Trophoblast cell (in vitro differentiated cells and primary cell): ENCODE results near the gene VPS13D.

ENCODE experiments used
- DNase-seq, 2 donors: peaks; one replicate each; pipeline ENCODE4 v3.0.0-alpha.2; 2016
- H2AFZ ChIP-seq: 2 replicates; pipeline ENCODE4 v1.6.1; 2013; ENCODE audit warnings: low read length, moderate library complexity, mild to moderate bottlenecking; ENCODE audit not compliant: insufficient read depth, poor library complexity
- H2AK5ac ChIP-seq: 2 replicates; pipeline ENCODE4 v1.6.1; 2013; ENCODE audit warnings: mild to moderate bottlenecking, low read length
- H2BK120ac ChIP-seq: 2 replicates; pipeline ENCODE4 v1.6.1; 2013; ENCODE audit warnings: low read length, mild to moderate bottlenecking, moderate library complexity; ENCODE audit not compliant: insufficient read depth, poor library complexity
- H2BK12ac ChIP-seq: 2 replicates; pipeline ENCODE4 v1.6.1; 2013; ENCODE audit warnings: mild to moderate bottlenecking, low read length, moderate library complexity
- H2BK5ac ChIP-seq: 2 replicates; pipeline ENCODE4 v1.6.1; 2013; ENCODE audit warnings: low read length, low read depth, moderate library complexity, mild to moderate bottlenecking; ENCODE audit not compliant: poor library complexity
- H3K14ac ChIP-seq: 2 replicates; pipeline ENCODE4 v1.6.1; 2013; ENCODE audit warnings: mild to moderate bottlenecking, low read length
- H3K18ac ChIP-seq: 2 replicates; pipeline ENCODE4 v1.6.1; 2013; ENCODE audit warnings: mild to moderate bottlenecking, low read length
- H3K23ac ChIP-seq: 2 replicates; pipeline ENCODE4 v1.6.1; 2013; ENCODE audit warnings: low read length
- H3K27ac ChIP-seq: 2 replicates; pipeline ENCODE4 v1.5.1; 2013; ENCODE audit warnings: low read depth, mild to moderate bottlenecking, inconsistent platforms, low read length, moderate library complexity
- H3K27me3 ChIP-seq: 2 replicates; pipeline ENCODE4 v1.6.1; 2013; ENCODE audit warnings: inconsistent platforms, mild to moderate bottlenecking, low read length, moderate library complexity; ENCODE audit not compliant: insufficient read depth
- H3K36me3 ChIP-seq, 2 experiments: 1 replicate in 1 of 2; 2 replicates in 1 of 2; pipeline ENCODE4 v1.6.1; 2013; ENCODE audit warnings: low read length in 2 of 2, mild to moderate bottlenecking in 2 of 2, moderate library complexity in 1 of 2; ENCODE audit not compliant: insufficient read depth in 2 of 2, control insufficient read depth in 1 of 2
- H3K4ac ChIP-seq: 2 replicates; pipeline ENCODE4 v1.6.1; 2013; ENCODE audit warnings: low read depth, mild to moderate bottlenecking, low read length, moderate library complexity
- H3K4me1 ChIP-seq, 2 experiments: 1 replicate in 1 of 2; 2 replicates in 1 of 2; pipeline ENCODE4 v1.6.1; 2013; ENCODE audit warnings: low read length in 2 of 2, mild to moderate bottlenecking in 2 of 2, moderate library complexity in 1 of 2; ENCODE audit not compliant: insufficient read depth in 2 of 2, control insufficient read depth in 1 of 2
- H3K4me2 ChIP-seq: 2 replicates; pipeline ENCODE4 v1.6.1; 2013; ENCODE audit warnings: inconsistent platforms, mild to moderate bottlenecking, low read length, moderate library complexity
- H3K4me3 ChIP-seq: 2 replicates; pipeline ENCODE4 v1.5.1; 2013; ENCODE audit warnings: mild to moderate bottlenecking, low read depth, low read length, inconsistent platforms
- H3K79me1 ChIP-seq: one replicate; pipeline ENCODE4 v1.6.1; 2013; ENCODE audit warnings: low read length
- H3K79me2 ChIP-seq: 2 replicates; pipeline ENCODE4 v1.6.1; 2013; ENCODE audit warnings: low read length, mild to moderate bottlenecking; ENCODE audit not compliant: control insufficient read depth, insufficient read depth, poor library complexity
- H3K9ac ChIP-seq: 2 replicates; pipeline ENCODE4 v1.6.1; 2013; ENCODE audit warnings: mild to moderate bottlenecking, low read length
- H3K9me3 ChIP-seq: 2 replicates; pipeline ENCODE4 v1.6.1; 2013; ENCODE audit warnings: low read depth, mild to moderate bottlenecking, control low read depth, inconsistent platforms, low read length; ENCODE audit not compliant: insufficient read depth
- H4K12ac ChIP-seq: 2 replicates; pipeline ENCODE4 v1.6.1; 2013; ENCODE audit warnings: low read depth, mild to moderate bottlenecking, low read length, moderate library complexity
- H4K8ac ChIP-seq: 2 replicates; pipeline ENCODE4 v1.6.1; 2013; ENCODE audit warnings: low read depth, mild to moderate bottlenecking, low read length, moderate library complexity
- H4K91ac ChIP-seq: one replicate; pipeline ENCODE4 v1.6.1; 2013; ENCODE audit warnings: low read depth, mild to moderate bottlenecking, low read length, moderate library complexity
- WGBS: extraction: QIAGEN DNeasy Blood & Tissue Kit; methylation state at CpG from one replicate; pipeline ENCODE4 v1.1.7; 2013; ENCODE audit warnings: missing lambda C conversion rate; ENCODE audit not compliant: insufficient read length, insufficient coverage; ENCODE audit errors: extremely low coverage; 5-methylcytosine and 5-hydroxymethylcytosine counted together

Gene VPS13D

DNA sequence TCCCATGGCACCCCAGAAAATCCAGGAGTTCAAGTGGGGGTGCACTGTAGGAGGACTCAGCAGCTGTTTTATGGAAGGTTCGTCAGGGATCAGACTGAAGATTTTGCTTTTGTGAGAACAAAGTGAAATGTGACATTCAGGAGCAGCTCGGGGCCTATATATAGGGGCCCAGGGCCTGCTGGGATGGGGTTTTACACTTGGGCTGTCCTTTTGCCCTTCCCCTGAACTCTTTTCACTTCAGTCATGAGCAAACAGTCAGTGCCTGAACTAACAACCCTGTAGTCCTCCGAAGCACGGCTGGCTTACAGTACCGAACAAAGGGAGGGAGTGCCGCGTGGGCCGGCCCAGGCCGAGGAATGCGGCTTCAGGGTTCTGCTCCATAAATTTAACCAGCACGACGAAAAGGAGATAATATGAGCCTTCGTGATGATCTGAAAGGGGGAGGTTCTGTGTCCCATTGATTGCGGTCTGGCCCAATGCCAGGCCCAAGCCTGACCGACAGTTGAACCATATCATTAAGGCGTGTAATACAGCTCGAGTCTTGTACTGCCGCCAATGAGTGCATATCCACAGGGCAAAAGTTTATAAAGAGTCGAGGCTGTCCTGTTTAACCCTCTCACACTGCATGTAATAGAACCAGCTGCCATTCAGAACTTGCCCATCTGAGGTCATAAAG, 248.2 kb downstream of the VPS13D start:
- Histone ChIP-seq H3K79me2 (no peaks in the 10 kb centered on the region), H3K4me2 (no peak overlapping the region), H4K8ac (no peak overlapping the region), H3K18ac (no peak overlapping the region), H3K79me1 (peaks cover 3% of the 10 kb centered on the region), H3K27ac (no peak overlapping the region), H3K27me3 (no peaks in the 10 kb centered on the region), H3K36me3 (peaks cover 6 to 11% of the 10 kb centered on the region in 2 experiments), H3K23ac (no peak overlapping the region), H3K9ac (no peak overlapping the region), H2BK120ac (no peak overlapping the region), H3K14ac (no peak overlapping the region), H3K4ac (no peak overlapping the region), H3K4me1 (peaks cover 5 to 10% of the 10 kb centered on the region in 2 experiments), H2AK5ac (no peak overlapping the region), H2AFZ (no peak overlapping the region), H2BK5ac (no peak overlapping the region), H2BK12ac (no peak overlapping the region), H3K9me3 (peaks cover 2% of the 10 kb centered on the region), H3K4me3 (no peak overlapping the region), H4K91ac (no peak overlapping the region), H4K12ac (no peak overlapping the region)
- DNase-seq = no peak
- no CpG with 5 or more reads among the region's 19 CpGs for WGBS

DNA sequence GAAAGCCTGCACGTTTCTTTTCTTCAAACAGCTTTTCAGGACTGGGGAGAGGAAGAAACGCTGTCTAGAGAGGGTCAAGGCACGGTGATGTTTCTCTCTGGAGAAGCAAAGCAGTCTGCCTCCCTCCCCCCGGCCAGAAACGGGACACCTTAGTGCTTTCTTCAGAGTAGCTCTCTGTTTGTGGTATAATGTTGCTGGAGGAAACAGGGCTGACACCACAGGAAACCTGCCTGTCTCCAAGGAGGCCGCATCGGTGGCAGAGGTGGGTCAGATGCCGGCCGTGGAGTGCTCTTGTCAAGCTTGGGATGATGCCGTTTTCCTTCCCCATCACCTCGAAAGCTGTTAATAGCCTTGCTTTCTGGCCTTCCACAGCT, 248.8 kb downstream of the VPS13D start:
- H3K4me2 ChIP-seq = no peak overlapping the region
- DNase-seq = no peak
- no peak overlapping the region for H2BK12ac ChIP-seq
- H3K23ac ChIP-seq = no peak overlapping the region
- no peak overlapping the region for H2BK5ac ChIP-seq
- no peaks in the 10 kb centered on the region for H3K79me2 ChIP-seq
- H3K18ac ChIP-seq = no peak overlapping the region
- H4K91ac ChIP-seq = no peak overlapping the region
- H3K79me1 ChIP-seq = peaks cover 3% of the 10 kb centered on the region
- H3K4ac ChIP-seq = no peak overlapping the region
- no peak overlapping the region for H4K12ac ChIP-seq
- H2AK5ac ChIP-seq = no peak overlapping the region
- peaks cover 2% of the 10 kb centered on the region for H3K9me3 ChIP-seq
- no peak overlapping the region for H4K8ac ChIP-seq
- H3K9ac ChIP-seq = no peak overlapping the region
- no peak overlapping the region for H3K27ac ChIP-seq
- no peaks in the 10 kb centered on the region for H3K27me3 ChIP-seq
- H3K4me1 ChIP-seq = peaks cover 5 to 10% of the 10 kb centered on the region in 2 experiments
- no peak overlapping the region for H3K4me3 ChIP-seq
- no peak overlapping the region for H2AFZ ChIP-seq
- H3K14ac ChIP-seq = no peak overlapping the region
- H2BK120ac ChIP-seq = no peak overlapping the region
- WGBS = no CpG with 5 or more reads among the region's 11 CpGs
- H3K36me3 ChIP-seq = peaks cover 6 to 9% of the 10 kb centered on the region in 2 experiments

DNA sequence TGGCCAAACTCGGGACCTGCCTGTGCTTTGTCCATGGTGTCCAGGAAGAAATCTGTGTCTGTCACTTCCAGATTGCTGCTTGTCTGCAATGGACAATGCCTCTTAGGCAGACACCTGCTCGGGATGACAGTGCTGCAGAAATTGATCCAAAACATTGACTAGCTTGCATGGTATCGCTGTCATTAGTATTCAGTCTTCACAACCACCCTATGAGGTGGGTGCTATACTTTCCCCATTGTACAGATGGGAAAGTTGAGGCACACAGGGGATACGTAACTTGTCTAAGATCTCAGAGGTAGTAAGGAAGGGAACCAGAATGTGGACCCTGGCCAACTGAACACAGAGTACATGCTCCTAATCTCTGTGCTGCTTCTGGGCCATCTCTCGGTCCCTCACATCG, 249.5 kb downstream of the VPS13D start:
- Histone ChIP-seq H2AK5ac (no peak overlapping the region), H3K4me1 (peaks cover 5 to 10% of the 10 kb centered on the region in 2 experiments), H3K23ac (no peak overlapping the region), H3K27ac (no peak overlapping the region), H3K4ac (no peak overlapping the region), H3K9me3 (peaks cover 2% of the 10 kb centered on the region), H3K79me2 (no peaks in the 10 kb centered on the region), H3K36me3 (peaks cover 6 to 7% of the 10 kb centered on the region in 2 experiments), H4K12ac (no peak overlapping the region), H3K9ac (no peak overlapping the region), H3K27me3 (no peaks in the 10 kb centered on the region), H2AFZ (no peak overlapping the region), H2BK12ac (no peak overlapping the region), H2BK120ac (no peak overlapping the region), H3K18ac (no peak overlapping the region), H4K8ac (no peak overlapping the region), H3K79me1 (peaks cover 3% of the 10 kb centered on the region), H3K14ac (no peak overlapping the region), H3K4me2 (no peak overlapping the region), H2BK5ac (no peak overlapping the region), H3K4me3 (no peak overlapping the region), H4K91ac (no peak overlapping the region)
- WGBS = no CpG with 5 or more reads among the region's 6 CpGs
- DNase-seq = no peak

DNA sequence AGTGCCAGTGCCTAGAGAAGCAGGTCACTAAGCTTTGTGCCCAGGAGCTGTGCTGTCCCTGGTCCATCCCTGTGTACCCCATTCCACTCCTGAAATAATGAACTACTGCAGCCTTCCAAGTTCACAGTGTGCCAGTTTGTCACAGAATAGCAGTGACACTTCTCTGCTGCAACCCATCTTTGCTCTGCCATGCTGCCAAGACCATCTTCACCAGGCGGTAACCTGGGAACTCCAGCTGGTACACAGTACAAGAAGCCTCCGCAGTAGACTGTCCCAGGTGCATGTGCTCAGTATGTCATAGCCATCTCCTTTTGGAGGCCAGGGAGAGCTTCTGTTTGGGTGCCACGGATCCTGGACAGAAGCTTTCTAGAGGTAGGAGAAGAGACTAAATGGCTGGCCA, 250.2 kb downstream of the VPS13D start:
- Histone ChIP-seq H3K4ac (no peak overlapping the region), H2AFZ (no peak overlapping the region), H3K4me2 (no peak overlapping the region), H3K4me3 (no peak overlapping the region), H3K27me3 (no peaks in the 10 kb centered on the region), H3K9ac (no peak overlapping the region), H3K18ac (no peak overlapping the region), H4K12ac (no peak overlapping the region), H4K8ac (no peak overlapping the region), H3K9me3 (no peaks in the 10 kb centered on the region), H3K79me2 (no peaks in the 10 kb centered on the region), H2AK5ac (no peak overlapping the region), H2BK5ac (no peak overlapping the region), H3K36me3 (peaks cover 6 to 7% of the 10 kb centered on the region in 2 experiments), H2BK12ac (no peak overlapping the region), H2BK120ac (no peak overlapping the region), H3K4me1 (peaks cover 5 to 14% of the 10 kb centered on the region in 2 experiments), H3K79me1 (peaks cover 5% of the 10 kb centered on the region), H3K27ac (no peak overlapping the region), H3K23ac (no peak overlapping the region), H3K14ac (no peak overlapping the region), H4K91ac (no peak overlapping the region)
- DNase-seq = no peak
- WGBS = no CpG with 5 or more reads among the region's 3 CpGs
